Jurkat, Clone E6-1 (cell line): Measurements from ENCODE around the gene CAMLG.

Source experiments
- DNase-seq: peaks from one replicate; pipeline ENCODE4 v3.0.0-alpha.2; 2011; ENCODE audit warnings: low read depth, low spot score
- H3K4me3 ChIP-seq: 2 replicates; pipeline ENCODE4 v1.5.1; 2011; ENCODE audit warnings: mild to moderate bottlenecking, low read length, control low read depth, moderate library complexity

The CAMLG gene

GRCh38 chr5:134769206-134769605, 30.9 kb downstream of the CAMLG start:
- no peak overlapping the region for H3K4me3 ChIP-seq
- DNase-seq: no peak

GRCh38 chr5:134772461-134773125, 34.2 kb downstream of the CAMLG start:
- H3K4me3 ChIP-seq: no peak overlapping the region
- DNase-seq: no peak

- DNase-seq: no peak
- no peak overlapping the region for H3K4me3 ChIP-seq
These were observed 39.0 kb downstream of the CAMLG start for GRCh38 chr5:134777366-134777765.

GRCh38 chr5:134784241-134784920, 46.0 kb downstream of the CAMLG start:
- no peak overlapping the region for H3K4me3 ChIP-seq
- peak; percentile 25 for DNase-seq

GRCh38 chr5:134784946-134785620, 46.7 kb downstream of the CAMLG start:
- no peak for DNase-seq
- no peak overlapping the region for H3K4me3 ChIP-seq

- no peak for DNase-seq
- H3K4me3 ChIP-seq: no peak overlapping the region
These were observed 49.3 kb downstream of the CAMLG start for GRCh38 chr5:134787692-134788091.

- H3K4me3 ChIP-seq: no peak overlapping the region
- no peak for DNase-seq
These were observed 53.2 kb downstream of the CAMLG start for GRCh38 chr5:134791580-134791979.

- no peak overlapping the region for H3K4me3 ChIP-seq
These were observed 53.9 kb downstream of the CAMLG start for GRCh38 chr5:134792286-134792685.

GRCh38 chr5:134793111-134793510, 54.8 kb downstream of the CAMLG start:
- no peak for DNase-seq
- H3K4me3 ChIP-seq: no peak overlapping the region

More at GRCh38 chr5:134792286-134792685, 53.9 kb downstream of the CAMLG start:
- peak; percentile 91 for DNase-seq

- H3K4me3 ChIP-seq: no peak overlapping the region
- no peak for DNase-seq
These were observed 55.7 kb downstream of the CAMLG start for GRCh38 chr5:134794082-134794481.

- DNase-seq: no peak
- H3K4me3 ChIP-seq: no peak overlapping the region
These were observed 56.5 kb downstream of the CAMLG start for GRCh38 chr5:134794819-134795218.

GRCh38 chr5:134798468-134798867, 60.1 kb downstream of the CAMLG start:
- no peak overlapping the region for H3K4me3 ChIP-seq
- no peak for DNase-seq
